ENCODE data around the gene TMOD4. TPM values are rescaled to one million over a fixed set of nuclear protein-coding genes. Genes with fewer than 3 reads are reported as not detected.

TMOD4 gene
- total and polyA plus RNA-seq, 2 of the 13 experiments (the other 11 are each of a cell fraction or from before 2014, with no cell fraction given) = 0.66 TPM; not detected in 1

DNA sequence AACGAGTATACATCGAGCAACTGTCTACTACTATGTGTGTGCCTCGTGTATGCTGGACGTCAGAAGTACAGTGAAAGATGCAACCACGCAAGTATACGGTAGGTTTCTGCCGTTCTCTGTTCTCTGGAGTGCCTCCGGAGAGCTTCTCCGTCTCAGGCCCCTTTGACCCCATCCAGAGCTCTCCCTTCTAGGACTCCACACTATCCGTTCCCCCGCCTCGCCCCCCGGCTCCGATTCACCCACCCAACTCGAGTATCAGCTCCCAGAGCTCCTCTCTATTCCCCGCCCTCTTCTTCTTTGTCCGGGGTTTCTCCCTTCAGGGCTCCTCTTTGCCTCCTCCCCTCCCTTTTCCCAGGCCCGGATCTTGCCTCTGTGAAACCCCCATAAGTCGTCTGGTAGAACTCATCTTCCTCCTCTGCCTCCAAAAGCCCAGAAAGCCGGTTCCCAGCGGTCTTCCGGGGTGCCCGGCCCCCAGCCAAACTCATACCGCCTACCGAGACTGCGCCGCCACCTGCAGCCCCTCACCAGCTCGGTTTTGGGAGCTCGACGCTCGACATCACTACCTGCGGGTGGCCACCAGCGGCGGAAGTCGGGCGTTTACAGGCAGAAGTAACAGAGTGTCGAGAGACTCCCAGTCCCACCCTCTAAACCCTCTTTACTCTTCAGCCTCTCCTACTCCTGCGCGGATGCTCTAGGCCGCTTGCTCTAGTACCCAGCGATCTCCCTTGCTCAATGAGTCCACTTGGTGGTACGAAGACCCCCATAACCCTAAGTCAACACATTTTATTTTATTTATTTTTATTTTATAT is 14.1 kb upstream of the TMOD4 start, which contains the start of gene VPS72 (continued):
- TF ChIP-seq, protein P1, sequence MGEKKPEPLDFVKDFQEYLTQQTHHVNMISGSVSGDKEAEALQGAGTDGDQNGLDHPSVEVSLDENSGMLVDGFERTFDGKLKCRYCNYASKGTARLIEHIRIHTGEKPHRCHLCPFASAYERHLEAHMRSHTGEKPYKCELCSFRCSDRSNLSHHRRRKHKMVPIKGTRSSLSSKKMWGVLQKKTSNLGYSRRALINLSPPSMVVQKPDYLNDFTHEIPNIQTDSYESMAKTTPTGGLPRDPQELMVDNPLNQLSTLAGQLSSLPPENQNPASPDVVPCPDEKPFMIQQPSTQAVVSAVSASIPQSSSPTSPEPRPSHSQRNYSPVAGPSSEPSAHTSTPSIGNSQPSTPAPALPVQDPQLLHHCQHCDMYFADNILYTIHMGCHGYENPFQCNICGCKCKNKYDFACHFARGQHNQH (CRISPR knock-in tag; IDR thresholded peaks at IDR 0.05) = peak; percentile 82; the same call in 1 of the 2 replicates
- peak; percentile 77; the same call in 1 of the 2 replicates for TF ChIP-seq FOXC1 (CRISPR knock-in tag; IDR thresholded peaks at IDR 0.05; ENCODE audit: borderline replicate concordance)
- TF ChIP-seq, protein P2, sequence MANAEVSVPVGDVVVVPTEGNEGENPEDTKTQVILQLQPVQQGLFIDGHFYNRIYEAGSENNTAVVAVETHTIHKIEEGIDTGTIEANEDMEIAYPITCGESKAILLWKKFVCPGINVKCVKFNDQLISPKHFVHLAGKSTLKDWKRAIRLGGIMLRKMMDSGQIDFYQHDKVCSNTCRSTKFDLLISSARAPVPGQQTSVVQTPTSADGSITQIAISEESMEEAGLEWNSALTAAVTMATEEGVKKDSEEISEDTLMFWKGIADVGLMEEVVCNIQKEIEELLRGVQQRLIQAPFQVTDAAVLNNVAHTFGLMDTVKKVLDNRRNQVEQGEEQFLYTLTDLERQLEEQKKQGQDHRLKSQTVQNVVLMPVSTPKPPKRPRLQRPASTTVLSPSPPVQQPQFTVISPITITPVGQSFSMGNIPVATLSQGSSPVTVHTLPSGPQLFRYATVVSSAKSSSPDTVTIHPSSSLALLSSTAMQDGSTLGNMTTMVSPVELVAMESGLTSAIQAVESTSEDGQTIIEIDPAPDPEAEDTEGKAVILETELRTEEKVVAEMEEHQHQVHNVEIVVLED (CRISPR knock-in tag; IDR thresholded peaks at IDR 0.05; ENCODE audit: borderline replicate concordance) = peak; percentile 93
- peak; percentile 90; the same call in 1 of the 2 replicates for TF ChIP-seq STAT5B (CRISPR knock-in tag; IDR thresholded peaks at IDR 0.05)
- TF ChIP-seq SIX4 (CRISPR knock-in tag; IDR thresholded peaks at IDR 0.05) = peak; percentile 62
- no peak for TF ChIP-seq ZNF589 (CRISPR knock-in tag; conservative IDR thresholded peaks at IDR 0.05)
- TF ChIP-seq, protein P3, sequence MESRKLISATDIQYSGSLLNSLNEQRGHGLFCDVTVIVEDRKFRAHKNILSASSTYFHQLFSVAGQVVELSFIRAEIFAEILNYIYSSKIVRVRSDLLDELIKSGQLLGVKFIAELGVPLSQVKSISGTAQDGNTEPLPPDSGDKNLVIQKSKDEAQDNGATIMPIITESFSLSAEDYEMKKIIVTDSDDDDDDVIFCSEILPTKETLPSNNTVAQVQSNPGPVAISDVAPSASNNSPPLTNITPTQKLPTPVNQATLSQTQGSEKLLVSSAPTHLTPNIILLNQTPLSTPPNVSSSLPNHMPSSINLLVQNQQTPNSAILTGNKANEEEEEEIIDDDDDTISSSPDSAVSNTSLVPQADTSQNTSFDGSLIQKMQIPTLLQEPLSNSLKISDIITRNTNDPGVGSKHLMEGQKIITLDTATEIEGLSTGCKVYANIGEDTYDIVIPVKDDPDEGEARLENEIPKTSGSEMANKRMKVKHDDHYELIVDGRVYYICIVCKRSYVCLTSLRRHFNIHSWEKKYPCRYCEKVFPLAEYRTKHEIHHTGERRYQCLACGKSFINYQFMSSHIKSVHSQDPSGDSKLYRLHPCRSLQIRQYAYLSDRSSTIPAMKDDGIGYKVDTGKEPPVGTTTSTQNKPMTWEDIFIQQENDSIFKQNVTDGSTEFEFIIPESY (CRISPR knock-in tag; IDR thresholded peaks at IDR 0.05) = no peak
- TF ChIP-seq ZBTB7A (CRISPR knock-in tag; IDR thresholded peaks at IDR 0.05) = 0 out of 2 replicates have a peak, but pooled peaks have one; percentile 47
- TF ChIP-seq ZNF383 (CRISPR knock-in tag; IDR thresholded peaks at IDR 0.05; ENCODE audit: borderline replicate concordance) = no peak
- TF ChIP-seq KLF13 (CRISPR knock-in tag; IDR thresholded peaks at IDR 0.05) = 0 out of 2 replicates have a peak, but pooled peaks have one; percentile 25
- 0 out of 2 replicates have a peak, but pooled peaks have one; percentile 36 for TF ChIP-seq TOE1 (CRISPR knock-in tag; IDR thresholded peaks at IDR 0.05)
- TF ChIP-seq ZKSCAN1 (IDR thresholded peaks at IDR 0.05; ENCODE audit: low read length) = no peak
- TF ChIP-seq, protein P4, sequence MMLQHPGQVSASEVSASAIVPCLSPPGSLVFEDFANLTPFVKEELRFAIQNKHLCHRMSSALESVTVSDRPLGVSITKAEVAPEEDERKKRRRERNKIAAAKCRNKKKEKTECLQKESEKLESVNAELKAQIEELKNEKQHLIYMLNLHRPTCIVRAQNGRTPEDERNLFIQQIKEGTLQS (CRISPR knock-in tag; IDR thresholded peaks at IDR 0.05) = 0 out of 2 replicates have a peak, but pooled peaks have one; percentile 33
- TF ChIP-seq, protein P5, sequence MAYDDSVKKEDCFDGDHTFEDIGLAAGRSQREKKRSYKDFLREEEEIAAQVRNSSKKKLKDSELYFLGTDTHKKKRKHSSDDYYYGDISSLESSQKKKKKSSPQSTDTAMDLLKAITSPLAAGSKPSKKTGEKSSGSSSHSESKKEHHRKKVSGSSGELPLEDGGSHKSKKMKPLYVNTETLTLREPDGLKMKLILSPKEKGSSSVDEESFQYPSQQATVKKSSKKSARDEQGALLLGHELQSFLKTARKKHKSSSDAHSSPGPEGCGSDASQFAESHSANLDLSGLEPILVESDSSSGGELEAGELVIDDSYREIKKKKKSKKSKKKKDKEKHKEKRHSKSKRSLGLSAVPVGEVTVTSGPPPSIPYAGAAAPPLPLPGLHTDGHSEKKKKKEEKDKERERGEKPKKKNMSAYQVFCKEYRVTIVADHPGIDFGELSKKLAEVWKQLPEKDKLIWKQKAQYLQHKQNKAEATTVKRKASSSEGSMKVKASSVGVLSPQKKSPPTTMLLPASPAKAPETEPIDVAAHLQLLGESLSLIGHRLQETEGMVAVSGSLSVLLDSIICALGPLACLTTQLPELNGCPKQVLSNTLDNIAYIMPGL (CRISPR knock-in tag; IDR thresholded peaks at IDR 0.05; ENCODE audit: borderline replicate concordance in 1 of 2, low read depth in 1 of 2) = peak; percentile 86 to 88
- peak; percentile 58 for TF ChIP-seq RARA (CRISPR knock-in tag; IDR thresholded peaks at IDR 0.05)
- peak; percentile 85 for TF ChIP-seq ZNF564 (CRISPR knock-in tag; IDR thresholded peaks at IDR 0.05)
- peak; percentile 39; the same call in 1 of the 2 replicates for TF ChIP-seq RCOR2 (CRISPR knock-in tag; IDR thresholded peaks at IDR 0.05)
- TF ChIP-seq, protein P6, sequence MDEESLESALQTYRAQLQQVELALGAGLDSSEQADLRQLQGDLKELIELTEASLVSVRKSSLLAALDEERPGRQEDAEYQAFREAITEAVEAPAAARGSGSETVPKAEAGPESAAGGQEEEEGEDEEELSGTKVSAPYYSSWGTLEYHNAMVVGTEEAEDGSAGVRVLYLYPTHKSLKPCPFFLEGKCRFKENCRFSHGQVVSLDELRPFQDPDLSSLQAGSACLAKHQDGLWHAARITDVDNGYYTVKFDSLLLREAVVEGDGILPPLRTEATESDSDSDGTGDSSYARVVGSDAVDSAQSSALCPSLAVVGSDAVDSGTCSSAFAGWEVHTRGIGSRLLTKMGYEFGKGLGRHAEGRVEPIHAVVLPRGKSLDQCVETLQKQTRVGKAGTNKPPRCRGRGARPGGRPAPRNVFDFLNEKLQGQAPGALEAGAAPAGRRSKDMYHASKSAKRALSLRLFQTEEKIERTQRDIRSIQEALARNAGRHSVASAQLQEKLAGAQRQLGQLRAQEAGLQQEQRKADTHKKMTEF (CRISPR knock-in tag; IDR thresholded peaks at IDR 0.05) = peak; percentile 83
- 0 out of 2 replicates have a peak, but pooled peaks have one; percentile 41 for TF ChIP-seq ZNF451 (CRISPR knock-in tag; IDR thresholded peaks at IDR 0.05)

All from HepG2 (cell line).